Measurements from ENCODE around the gene DCDC2B.

Gene DCDC2B

DNA sequence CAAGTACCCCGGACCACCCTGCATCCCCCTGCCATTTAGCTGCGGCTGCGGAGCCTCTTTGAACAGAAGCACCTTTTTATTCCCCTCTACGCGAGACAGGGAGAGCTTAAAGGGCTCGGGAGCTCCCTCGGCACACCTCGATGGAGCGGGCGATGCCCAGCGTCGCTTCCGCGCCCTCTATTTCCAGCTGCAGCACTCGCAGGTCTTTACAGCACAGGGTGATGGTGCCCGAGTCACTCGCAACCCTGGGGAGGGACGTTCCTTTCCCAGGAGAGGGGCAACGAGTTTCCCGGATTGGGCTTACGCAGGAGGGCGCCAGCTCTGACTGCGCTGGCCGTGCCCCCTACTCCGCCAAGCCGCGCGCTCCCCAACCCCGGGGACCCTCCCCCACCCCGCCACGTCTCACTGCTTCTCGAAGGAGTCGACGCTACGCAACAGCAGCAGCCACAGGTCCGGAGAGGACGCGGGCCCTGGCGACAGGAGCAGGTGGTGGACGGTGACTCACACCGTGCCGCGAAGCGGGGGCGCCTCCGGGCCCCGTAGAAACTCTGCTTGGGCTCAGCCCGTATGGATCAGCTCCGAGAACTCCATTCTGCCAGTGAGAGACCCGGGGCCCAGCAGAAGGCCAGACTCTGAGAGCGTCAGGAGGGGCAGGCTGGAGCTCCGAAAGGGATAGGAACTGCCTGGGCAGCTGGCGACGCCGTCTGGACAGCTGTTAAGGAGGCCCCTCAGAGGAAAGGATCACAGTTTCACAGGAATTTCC lies 32.3 kb downstream of the DCDC2B start:
- Histone ChIP-seq H3K27ac (ENCODE audit: low read depth, low read length) (peak overlapping the region; percentile 3; the same call in 1 of the 2 replicates), H3K9ac (ENCODE audit: low read length) (peak overlapping the region; percentile 55), H3K9me2 (replicated peaks; ENCODE audit: insufficient read depth, low read length) (no peaks in the 10 kb centered on the region), H4K20me1 (ENCODE audit: low read depth, low read length) (no peaks in the 10 kb centered on the region), H3K4me2 (ENCODE audit: low read depth, low read length, poor library complexity, severe bottlenecking) (peak overlapping the region; percentile 82), H3K36me3 (ENCODE audit: low read length) (no peaks in the 10 kb centered on the region), H2AFZ (ENCODE audit: low read depth, low read length, severe bottlenecking) (peak overlapping the region; percentile 70), H3K4me3 (ENCODE audit: insufficient read depth, low read length, poor library complexity, severe bottlenecking) (peak overlapping the region; percentile 50), H3F3A (ENCODE audit: insufficient read depth) (peaks cover 22% of the 10 kb centered on the region), H3K79me2 (ENCODE audit: insufficient read depth, low read length) (no peaks in the 10 kb centered on the region), H3K9me3 (ENCODE audit: insufficient read depth, low read length) (no peaks in the 10 kb centered on the region), H3K27me3 (ENCODE audit: low read length) (no peaks in the 10 kb centered on the region)
- no peak for TF ChIP-seq EZH2phosphoT487 (conservative IDR thresholded peaks at IDR 0.05; ENCODE audit: low read length)
- TF ChIP-seq, protein P1, sequence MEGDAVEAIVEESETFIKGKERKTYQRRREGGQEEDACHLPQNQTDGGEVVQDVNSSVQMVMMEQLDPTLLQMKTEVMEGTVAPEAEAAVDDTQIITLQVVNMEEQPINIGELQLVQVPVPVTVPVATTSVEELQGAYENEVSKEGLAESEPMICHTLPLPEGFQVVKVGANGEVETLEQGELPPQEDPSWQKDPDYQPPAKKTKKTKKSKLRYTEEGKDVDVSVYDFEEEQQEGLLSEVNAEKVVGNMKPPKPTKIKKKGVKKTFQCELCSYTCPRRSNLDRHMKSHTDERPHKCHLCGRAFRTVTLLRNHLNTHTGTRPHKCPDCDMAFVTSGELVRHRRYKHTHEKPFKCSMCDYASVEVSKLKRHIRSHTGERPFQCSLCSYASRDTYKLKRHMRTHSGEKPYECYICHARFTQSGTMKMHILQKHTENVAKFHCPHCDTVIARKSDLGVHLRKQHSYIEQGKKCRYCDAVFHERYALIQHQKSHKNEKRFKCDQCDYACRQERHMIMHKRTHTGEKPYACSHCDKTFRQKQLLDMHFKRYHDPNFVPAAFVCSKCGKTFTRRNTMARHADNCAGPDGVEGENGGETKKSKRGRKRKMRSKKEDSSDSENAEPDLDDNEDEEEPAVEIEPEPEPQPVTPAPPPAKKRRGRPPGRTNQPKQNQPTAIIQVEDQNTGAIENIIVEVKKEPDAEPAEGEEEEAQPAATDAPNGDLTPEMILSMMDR (IDR thresholded peaks at IDR 0.05; ENCODE audit: insufficient read depth, low read length, poor library complexity, severe bottlenecking), result no peak

GRCh38 chr1:32242341-32242851 lies 33.5 kb downstream of the DCDC2B start:
- H3K4me2 ChIP-seq (ENCODE audit: low read depth, low read length, poor library complexity, severe bottlenecking), result no peak overlapping the region
- no peak overlapping the region for H3K27ac ChIP-seq (ENCODE audit: low read depth, low read length)
- H4K20me1 ChIP-seq (ENCODE audit: low read depth, low read length), result no peaks in the 10 kb centered on the region
- no peaks in the 10 kb centered on the region for H3K36me3 ChIP-seq (ENCODE audit: low read length)
- TF ChIP-seq, protein P1 (IDR thresholded peaks at IDR 0.05; ENCODE audit: insufficient read depth, low read length, poor library complexity, severe bottlenecking), result no peak
- TF ChIP-seq EZH2phosphoT487 (conservative IDR thresholded peaks at IDR 0.05; ENCODE audit: low read length), result no peak
- H2AFZ ChIP-seq (ENCODE audit: low read depth, low read length, severe bottlenecking), result no peak overlapping the region
- no peak overlapping the region for H3K4me3 ChIP-seq (ENCODE audit: insufficient read depth, low read length, poor library complexity, severe bottlenecking)
- H3K9me3 ChIP-seq (ENCODE audit: insufficient read depth, low read length), result no peaks in the 10 kb centered on the region
- H3K79me2 ChIP-seq (ENCODE audit: insufficient read depth, low read length), result no peaks in the 10 kb centered on the region
- H3F3A ChIP-seq (ENCODE audit: insufficient read depth), result peaks cover 22% of the 10 kb centered on the region
- no peaks in the 10 kb centered on the region for H3K9me2 ChIP-seq (replicated peaks; ENCODE audit: insufficient read depth, low read length)
- H3K27me3 ChIP-seq (ENCODE audit: low read length), result no peaks in the 10 kb centered on the region
- H3K9ac ChIP-seq (ENCODE audit: low read length), result no peak overlapping the region

GRCh38 chr1:32246888-32247273 lies 38.0 kb downstream of the DCDC2B start, which contains the start of gene FAM167B:
TSS of gene FAM167B (plus strand) at chr1:32247222. CDS start at chr1:32247422, 200 bp downstream.
- no peak within 1 kb of the TSS for H3K4me3 ChIP-seq (ENCODE audit: insufficient read depth, low read length, poor library complexity, severe bottlenecking)
- no peaks in the 10 kb centered on the region for H3K9me3 ChIP-seq (ENCODE audit: insufficient read depth, low read length)
- H3K4me2 ChIP-seq (ENCODE audit: low read depth, low read length, poor library complexity, severe bottlenecking), result no peak within 1 kb of the TSS
- H3K36me3 ChIP-seq (ENCODE audit: low read length), result no peaks in the 10 kb centered on the region
- H3K79me2 ChIP-seq (ENCODE audit: insufficient read depth, low read length), result peaks cover 7% of the 10 kb centered on the region
- H3K9ac ChIP-seq (ENCODE audit: low read length), result no peak within 1 kb of the TSS
- H3K9me2 ChIP-seq (replicated peaks; ENCODE audit: insufficient read depth, low read length), result no peaks in the 10 kb centered on the region
- H2AFZ ChIP-seq (ENCODE audit: low read depth, low read length, severe bottlenecking), result no peak within 1 kb of the TSS
- H3K27me3 ChIP-seq (ENCODE audit: low read length), result no peaks in the 10 kb centered on the region
- no peaks in the 10 kb centered on the region for H4K20me1 ChIP-seq (ENCODE audit: low read depth, low read length)
- peaks cover 44% of the 10 kb centered on the region for H3F3A ChIP-seq (ENCODE audit: insufficient read depth)
- no peak for TF ChIP-seq EZH2phosphoT487 (conservative IDR thresholded peaks at IDR 0.05; ENCODE audit: low read length)
- TF ChIP-seq, protein P1 (IDR thresholded peaks at IDR 0.05; ENCODE audit: insufficient read depth, low read length, poor library complexity, severe bottlenecking), result no peak
- peak within 1 kb of the TSS; percentile 99 for H3K27ac ChIP-seq (ENCODE audit: low read depth, low read length)

Measured in SU-DHL-6 (cell line).